NT2/D1 (cell line): ENCODE results near the gene TMBIM6.

ENCODE experiments used
- YY1 ChIP-seq: IDR thresholded peaks from 2 replicates; pipeline ENCODE4 v1.6.1; 2011; ENCODE audit not compliant: insufficient read length, insufficient read depth
- ZNF274 ChIP-seq: IDR thresholded peaks from 2 replicates; pipeline ENCODE4 v1.6.1; 2011; ENCODE audit warnings: mild to moderate bottlenecking, low read depth, low read length

DNA sequence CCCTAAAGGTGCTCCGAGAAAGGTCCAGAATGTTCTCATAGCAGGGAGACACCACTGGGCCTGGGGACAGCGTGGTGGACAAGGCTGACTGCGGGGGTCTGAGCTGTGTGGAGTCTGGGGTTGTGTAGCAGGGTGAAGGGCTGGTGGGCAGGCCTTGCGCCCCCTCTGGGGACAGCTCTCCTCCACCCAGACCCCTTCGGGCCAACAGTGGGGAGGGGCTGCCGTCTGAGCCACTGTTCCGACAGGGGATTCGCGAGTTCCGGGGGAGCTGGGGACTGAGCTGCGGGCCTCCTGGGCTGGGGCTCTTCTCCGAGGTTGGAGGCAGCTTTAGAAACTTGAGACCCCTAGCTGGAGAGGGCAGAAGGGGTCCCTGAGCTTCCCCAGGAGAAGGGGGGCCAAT lies 54.8 kb downstream of the TMBIM6 start:
- TF ChIP-seq ZNF274 = no peak
- TF ChIP-seq YY1 = no peak
